Nephron progenitor cell (in vitro differentiated cells): Measurements from ENCODE around the gene GRK5.
A peak's percentile ranks its signal among the peaks of the same experiment; 100 is the strongest.

Experiments
- DNase-seq: peaks from one replicate; pipeline ENCODE4 v3.0.0; 2021
- H3K27ac Mint-ChIP-seq: 2 replicates; pipeline ENCODE4 v1.8.0; 2021; ENCODE audit warnings: mild to moderate bottlenecking, moderate library complexity, mixed read lengths
- H3K27me3 Mint-ChIP-seq: 2 replicates; pipeline ENCODE4 v1.8.0; 2021; ENCODE audit warnings: mild to moderate bottlenecking, low read depth, mixed read lengths; ENCODE audit not compliant: poor library complexity
- H3K36me3 Mint-ChIP-seq: 2 replicates; pipeline ENCODE4 v1.8.0; 2021; ENCODE audit warnings: low read depth, mixed read lengths
- H3K4me1 Mint-ChIP-seq: 2 replicates; pipeline ENCODE4 v1.8.0; 2021; ENCODE audit warnings: mixed read lengths
- H3K4me3 Mint-ChIP-seq: 2 replicates; pipeline ENCODE4 v1.8.0; 2021; ENCODE audit warnings: mild to moderate bottlenecking, moderate library complexity, mixed read lengths
- H3K9me3 Mint-ChIP-seq: 2 replicates; pipeline ENCODE4 v1.8.0; 2021; ENCODE audit warnings: mild to moderate bottlenecking, moderate library complexity, mixed read lengths
- TF ChIP-seq, protein P1 (sequence below): fragments of 200-600 bp; sonication (generic); IDR thresholded peaks from 2 replicates; pipeline ENCODE4 v1.5.0; 2021; ENCODE audit warnings: antibody characterized with exemption

Gene GRK5

DNA sequence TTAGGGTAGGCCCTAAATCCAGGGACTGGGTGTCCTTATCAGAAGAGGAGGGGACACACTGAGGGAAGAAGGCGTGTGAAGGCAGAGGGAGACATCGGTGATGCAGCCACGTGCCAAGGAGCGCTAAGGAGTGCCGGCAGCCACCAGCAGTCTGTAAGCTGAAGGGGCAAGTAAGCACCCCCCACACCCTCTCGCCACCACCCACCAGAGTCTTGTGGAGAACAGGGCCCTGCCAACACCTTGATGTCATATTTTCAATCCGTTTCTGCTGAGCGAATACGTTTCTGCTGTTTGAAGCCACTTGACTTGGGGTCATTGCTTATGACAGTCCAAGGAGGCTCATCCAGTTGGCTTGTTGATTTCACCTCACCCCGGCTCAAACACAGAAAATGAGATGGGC, 297.3 kb downstream of the GRK5 start:
- Mint-ChIP-seq H3K4me1 (peaks cover 52% of the 10 kb centered on the region), H3K36me3 (no peaks in the 10 kb centered on the region), H3K4me3 (no peak overlapping the region), H3K27me3 (peaks cover 16% of the 10 kb centered on the region), H3K27ac (peak overlapping the region; percentile 69), H3K9me3 (no peaks in the 10 kb centered on the region)
- DNase-seq: no peak
- TF ChIP-seq, protein P1, sequence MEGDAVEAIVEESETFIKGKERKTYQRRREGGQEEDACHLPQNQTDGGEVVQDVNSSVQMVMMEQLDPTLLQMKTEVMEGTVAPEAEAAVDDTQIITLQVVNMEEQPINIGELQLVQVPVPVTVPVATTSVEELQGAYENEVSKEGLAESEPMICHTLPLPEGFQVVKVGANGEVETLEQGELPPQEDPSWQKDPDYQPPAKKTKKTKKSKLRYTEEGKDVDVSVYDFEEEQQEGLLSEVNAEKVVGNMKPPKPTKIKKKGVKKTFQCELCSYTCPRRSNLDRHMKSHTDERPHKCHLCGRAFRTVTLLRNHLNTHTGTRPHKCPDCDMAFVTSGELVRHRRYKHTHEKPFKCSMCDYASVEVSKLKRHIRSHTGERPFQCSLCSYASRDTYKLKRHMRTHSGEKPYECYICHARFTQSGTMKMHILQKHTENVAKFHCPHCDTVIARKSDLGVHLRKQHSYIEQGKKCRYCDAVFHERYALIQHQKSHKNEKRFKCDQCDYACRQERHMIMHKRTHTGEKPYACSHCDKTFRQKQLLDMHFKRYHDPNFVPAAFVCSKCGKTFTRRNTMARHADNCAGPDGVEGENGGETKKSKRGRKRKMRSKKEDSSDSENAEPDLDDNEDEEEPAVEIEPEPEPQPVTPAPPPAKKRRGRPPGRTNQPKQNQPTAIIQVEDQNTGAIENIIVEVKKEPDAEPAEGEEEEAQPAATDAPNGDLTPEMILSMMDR: no peak

DNA sequence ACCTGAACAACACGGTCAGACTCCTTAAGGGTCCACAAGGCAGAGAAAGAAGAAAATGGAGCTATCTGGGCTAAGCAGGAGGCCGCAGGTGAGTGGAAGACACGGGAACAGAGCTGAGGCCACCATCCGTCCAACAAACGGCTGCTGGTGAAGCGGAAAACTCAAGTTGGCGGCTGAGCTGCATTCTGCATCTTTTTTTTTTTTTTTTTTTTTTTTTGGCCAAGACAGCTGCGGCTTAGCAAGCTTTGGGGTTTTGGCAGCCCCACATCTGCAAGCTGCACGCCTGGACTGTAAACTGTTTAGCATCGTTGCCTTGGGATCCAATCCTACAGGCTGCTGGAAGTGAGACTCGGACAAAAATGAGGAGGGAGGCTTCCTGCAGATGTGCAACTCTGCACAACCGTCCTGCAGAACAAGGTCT, 297.8 kb downstream of the GRK5 start:
- Mint-ChIP-seq H3K9me3 (no peaks in the 10 kb centered on the region), H3K4me1 (peaks cover 50% of the 10 kb centered on the region), H3K27me3 (peaks cover 16% of the 10 kb centered on the region), H3K27ac (peak overlapping the region; percentile 69), H3K4me3 (no peak overlapping the region), H3K36me3 (no peaks in the 10 kb centered on the region)
- DNase-seq: no peak
- TF ChIP-seq, protein P1: no peak
